B cell (primary cell): ENCODE results near the gene TBK1. TPM values are rescaled to one million over a fixed set of nuclear protein-coding genes. Genes with fewer than 3 reads are reported as not detected.

ENCODE experiments used
- ATAC-seq: fragments of 200-7000 bp; cut with Tn5 transposase; one replicate; pipeline ENCODE4 v1.10.0; 2021; ENCODE audit warnings: low read depth, mild to moderate bottlenecking, moderate number of reproducible peaks, moderate library complexity
- CTCF ChIA-PET: fragments of 350-600 bp; sonication (Branson Sonifier 250); formaldehyde crosslinking; loops from one replicate; lab custom pipeline; 2021; ENCODE audit warnings: antibody characterized with exemption, inconsistent platforms; lab: Charles Lee
- POLR2A ChIA-PET: fragments of 350-600 bp; sonication (Branson Sonifier 250); formaldehyde crosslinking; loops from one replicate; lab custom pipeline; 2021; ENCODE audit warnings: antibody characterized with exemption; lab: Charles Lee
- DNase-seq: peaks from one replicate; pipeline ENCODE4 v3.0.0; 2013
- H2AFZ ChIP-seq: 2 replicates; pipeline ENCODE4 v1.6.1; 2012; ENCODE audit warnings: mild to moderate bottlenecking, low read depth, low read length; ENCODE audit not compliant: insufficient read depth, poor library complexity, severe bottlenecking
- H3K27ac ChIP-seq, 2 donors: 1 replicate in 1 of 2; 2 replicates in 1 of 2; pipeline ENCODE4 v1.5.1; 2012 to 2013; ENCODE audit warnings: low read length in 2 of 2, mild to moderate bottlenecking in 2 of 2, moderate library complexity in 1 of 2
- H3K27me3 ChIP-seq, 4 experiments: fragments of 200-600 bp in 1 of 4; sonication (generic) in 1 of 4; replicated peaks in 1 of 4; 1 replicate in 2 of 4; 2 replicates in 2 of 4; pipeline versions ENCODE4 v1.6.1 to v1.7.0; 2013 to 2016; ENCODE audit warnings: low read length in 3 of 4, mild to moderate bottlenecking in 2 of 4, mixed read lengths in 1 of 4, moderate library complexity in 1 of 4; ENCODE audit not compliant: insufficient read depth in 4 of 4, control insufficient read depth in 3 of 4; ENCODE audit errors: control extremely low read depth in 1 of 4
- H3K36me3 ChIP-seq, 2 experiments: replicated peaks in 1 of 2; 1 replicate in 1 of 2; 2 replicates in 1 of 2; pipeline versions ENCODE4 v1.6.1 to v1.7.1; 2013; ENCODE audit warnings: low read length in 1 of 2; ENCODE audit not compliant: insufficient read depth in 2 of 2, control insufficient read depth in 1 of 2; ENCODE audit errors: control extremely low read depth in 1 of 2, extremely low read depth in 1 of 2
- H3K4me1 ChIP-seq, 2 donors: fragments of 200-600 bp in 1 of 2; sonication (generic) in 1 of 2; 1 replicate in 1 of 2; 2 replicates in 1 of 2; pipeline versions ENCODE4 v1.5.1 to v1.6.1; 2013 to 2017; ENCODE audit warnings: low read length in 2 of 2; ENCODE audit not compliant: control insufficient read depth in 2 of 2, insufficient read depth in 2 of 2
- H3K4me2 ChIP-seq: replicated peaks from 2 replicates; pipeline ENCODE3; 2012; ENCODE audit warnings: mild to moderate bottlenecking, low read depth, low read length; ENCODE audit not compliant: poor library complexity, severe bottlenecking
- H3K4me3 ChIP-seq, 5 experiments: fragments of 200-600 bp in 1 of 5; sonication (generic) in 1 of 5; 1 replicate in 3 of 5; 2 replicates in 2 of 5; pipeline versions ENCODE4 v1.5.1 to v1.7.0; 2011 to 2016; ENCODE audit warnings: low read length in 4 of 5, mild to moderate bottlenecking in 4 of 5, low read depth in 2 of 5, control low read depth in 1 of 5, moderate library complexity in 1 of 5; ENCODE audit not compliant: insufficient read depth in 1 of 5; ENCODE audit errors: control extremely low read depth in 1 of 5, extremely low read depth in 1 of 5
- H3K79me2 ChIP-seq: fragments of 200-600 bp; sonication (generic); one replicate; pipeline ENCODE4 v1.6.0; 2016; ENCODE audit warnings: low read length; ENCODE audit not compliant: control insufficient read depth, insufficient read depth
- H3K9ac ChIP-seq: fragments of 200-600 bp; sonication (generic); 2 replicates; pipeline ENCODE4 v1.6.1; 2017; ENCODE audit warnings: mild to moderate bottlenecking, low read length, moderate library complexity
- H3K9me3 ChIP-seq, 3 donors: one replicate each; pipeline versions ENCODE4 v1.6.1 to v1.7.1; 2013; ENCODE audit warnings: low read length in 2 of 3; ENCODE audit not compliant: control insufficient read depth in 2 of 3, insufficient read depth in 1 of 3; ENCODE audit errors: control extremely low read depth in 1 of 3
- H4K20me1 ChIP-seq: 2 replicates; pipeline ENCODE4 v1.6.0; 2012; ENCODE audit warnings: mild to moderate bottlenecking, low read length; ENCODE audit not compliant: insufficient read depth, control insufficient read depth, poor library complexity, severe bottlenecking
- H3K27ac Mint-ChIP-seq: one replicate; pipeline ENCODE4 v1.8.0; 2021; ENCODE audit warnings: mixed read lengths
- H3K27me3 Mint-ChIP-seq: one replicate; pipeline ENCODE4 v1.8.0; 2021; ENCODE audit warnings: mixed read lengths
- H3K4me1 Mint-ChIP-seq: one replicate; pipeline ENCODE4 v1.8.0; 2021; ENCODE audit warnings: mixed read lengths
- H3K4me3 Mint-ChIP-seq: one replicate; pipeline ENCODE4 v1.8.0; 2021; ENCODE audit warnings: mixed read lengths
- H3K9me3 Mint-ChIP-seq: one replicate; pipeline ENCODE4 v1.8.0; 2022; ENCODE audit warnings: mixed read lengths; ENCODE audit not compliant: insufficient read depth
- CTCF ChIP-seq: fragments of 200-600 bp; IDR thresholded peaks from one replicate; pipeline ENCODE4 v1.8.0; 2022; ENCODE audit warnings: antibody characterized with exemption, mild to moderate bottlenecking
- EZH2 ChIP-seq: IDR thresholded peaks from 2 replicates; pipeline ENCODE4 v1.6.1; 2012; ENCODE audit warnings: borderline replicate concordance, low read depth, mild to moderate bottlenecking, moderate library complexity, low read length; ENCODE audit not compliant: insufficient read depth, poor library complexity, severe bottlenecking
- WGBS: methylation state at CpG from one replicate; pipeline ENCODE4 v1.1.5; 2013; ENCODE audit warnings: missing lambda C conversion rate; ENCODE audit not compliant: insufficient coverage; 5-methylcytosine and 5-hydroxymethylcytosine counted together
- intact Hi-C: fragments of 100-400 bp; cut with micrococcal nuclease; formaldehyde crosslinking; loops from one replicate; pipeline ENCODE4 v1.10.0; 2022
- polyA plus RNA-seq: library from polyadenylated mRNA; depleted of rRNA; stranded (reverse); fragments of >200 nt; gene quantifications from 2 replicates; pipeline ENCODE4 v1.2.3, GENCODE V29; 2012
- total RNA-seq, 2 donors: library from RNA; stranded (reverse); fragments of 120-200 nt in 1 of 2; gene quantifications; 1 replicate in 1 of 2; 2 replicates in 1 of 2; pipeline versions ENCODE4 v1.2.3 to v1.2.4, GENCODE V29; 2013 to 2022

Gene TBK1
- total and polyA plus RNA-seq, 2 donors (not counting 1 experiment from before 2014, with no cell fraction given), result 10.4 to 46.9 TPM

- TF ChIP-seq EZH2 (no peak), CTCF (no peak)
- WGBS, result 92% methylated on average over 2 of the region's 5 CpGs
- intact Hi-C loops, result no loop called here
Observed at GRCh38 chr12:64433915-64434314, 18.0 kb upstream of the TBK1 start.

GRCh38 chr12:64440100-64440499, 11.8 kb upstream of the TBK1 start:
- Histone ChIP-seq H3K79me2 (no peaks in the 10 kb centered on the region), H3K9me3 (no peaks in the 10 kb centered on the region), H3K27ac (no peak overlapping the region), H3K27me3 (no peaks in the 10 kb centered on the region), H3K9ac (no peak overlapping the region), H2AFZ (no peak overlapping the region), H4K20me1 (no peaks in the 10 kb centered on the region), H3K4me1 (no peaks in the 10 kb centered on the region), H3K4me3 (no peak overlapping the region), H3K36me3 (peaks cover 11 to 29% of the 10 kb centered on the region in 2 experiments), H3K4me2 (no peak overlapping the region)
- intact Hi-C loops, result no loop called here
- no CpG with 5 or more reads among the region's 1 CpG for WGBS
- Mint-ChIP-seq H3K27me3 (no peaks in the 10 kb centered on the region), H3K27ac (no peak overlapping the region), H3K4me3 (no peak overlapping the region), H3K9me3 (no peaks in the 10 kb centered on the region), H3K4me1 (peaks cover 6% of the 10 kb centered on the region)
- ChIA-PET POLR2A (no interaction called here), CTCF (no interaction called here)
- ATAC-seq, result no peak
- TF ChIP-seq EZH2 (no peak), CTCF (no peak)
- DNase-seq, result no peak

More at GRCh38 chr12:64433915-64434314, 18.0 kb upstream of the TBK1 start:
- Histone ChIP-seq H3K36me3 (peaks cover 14 to 52% of the 10 kb centered on the region in 2 experiments), H3K27ac (no peak overlapping the region), H2AFZ (no peak overlapping the region), H3K4me1 (no peaks in the 10 kb centered on the region), H3K9me3 (no peaks in the 10 kb centered on the region), H3K79me2 (no peaks in the 10 kb centered on the region), H3K9ac (no peak overlapping the region), H3K27me3 (no peaks in the 10 kb centered on the region), H3K4me2 (no peak overlapping the region), H4K20me1 (no peaks in the 10 kb centered on the region), H3K4me3 (no peak overlapping the region)
- Mint-ChIP-seq H3K9me3 (no peaks in the 10 kb centered on the region), H3K27ac (no peak overlapping the region), H3K27me3 (no peaks in the 10 kb centered on the region), H3K4me1 (peaks cover 6% of the 10 kb centered on the region), H3K4me3 (no peak overlapping the region)
- no peak for ATAC-seq
- POLR2A ChIA-PET, result no interaction called here
- no peak for DNase-seq
- CTCF ChIA-PET, result no interaction called here
